ENCODE results near the gene RABGAP1L.
"Not testable (repeated sequence)": the region's sequence is repeated elsewhere in the genome, so short reads cannot be mapped to it uniquely, and the experiment has no call there.

Gene RABGAP1L

GRCh38 chr1:174786358-174786757, 627.0 kb downstream of the RABGAP1L start:
- DNase-seq: no peak

- no peak for DNase-seq
These were observed 627.4 kb downstream of the RABGAP1L start for GRCh38 chr1:174786760-174787159.

GRCh38 chr1:174788981-174789380, 629.7 kb downstream of the RABGAP1L start:
- no peak for DNase-seq

- DNase-seq: no peak
These were observed 630.1 kb downstream of the RABGAP1L start for GRCh38 chr1:174789399-174789798.

GRCh38 chr1:174791863-174792262, 632.5 kb downstream of the RABGAP1L start:
- DNase-seq: no peak

GRCh38 chr1:174794861-174795260, 635.5 kb downstream of the RABGAP1L start:
- DNase-seq: no peak

- no peak for DNase-seq
These were observed 636.5 kb downstream of the RABGAP1L start for GRCh38 chr1:174795806-174796205.

GRCh38 chr1:174797398-174797797, 638.1 kb downstream of the RABGAP1L start:
- no peak for DNase-seq

- DNase-seq: no peak
These were observed 639.8 kb downstream of the RABGAP1L start for GRCh38 chr1:174799136-174799479.

GRCh38 chr1:174800216-174800851, 641.0 kb downstream of the RABGAP1L start:
- no peak for DNase-seq

- no peak for DNase-seq
These were observed 641.6 kb downstream of the RABGAP1L start for GRCh38 chr1:174800876-174801275.

GRCh38 chr1:174809755-174810280, 650.5 kb downstream of the RABGAP1L start:
- no peak for DNase-seq

- no peak for DNase-seq
These were observed 652.7 kb downstream of the RABGAP1L start for GRCh38 chr1:174812016-174812415.

GRCh38 chr1:174812656-174813055, 653.3 kb downstream of the RABGAP1L start:
- no peak for DNase-seq

- no peak for DNase-seq
These were observed 655.7 kb downstream of the RABGAP1L start for GRCh38 chr1:174815036-174815435.

GRCh38 chr1:174815474-174815908, 656.2 kb downstream of the RABGAP1L start:
- no peak for DNase-seq

GRCh38 chr1:174816621-174817020, 657.3 kb downstream of the RABGAP1L start:
- not testable (repeated sequence) for DNase-seq

- DNase-seq: no peak
These were observed 658.8 kb downstream of the RABGAP1L start for GRCh38 chr1:174818014-174818616.

GRCh38 chr1:174818951-174819350, 659.6 kb downstream of the RABGAP1L start:
- no peak for DNase-seq

- no peak for DNase-seq
These were observed 660.3 kb downstream of the RABGAP1L start for GRCh38 chr1:174819596-174819995.

- DNase-seq: no peak
These were observed 665.8 kb downstream of the RABGAP1L start for GRCh38 chr1:174825127-174825526.

- DNase-seq: no peak
These were observed 666.5 kb downstream of the RABGAP1L start for GRCh38 chr1:174825806-174826205.

- no peak for DNase-seq
These were observed 668.9 kb downstream of the RABGAP1L start for GRCh38 chr1:174828264-174828663.

- DNase-seq: no peak
These were observed 670.7 kb downstream of the RABGAP1L start for GRCh38 chr1:174829990-174830389.

GRCh38 chr1:174836543-174836942, 677.2 kb downstream of the RABGAP1L start:
- DNase-seq: no peak
